Measurements from ENCODE around the gene TYMS. TPM values are rescaled to one million over a fixed set of nuclear protein-coding genes. Genes with fewer than 3 reads are reported as not detected.

The TYMS gene
- total and polyA plus RNA-seq, 9 of the 15 experiments (the other 6 are each of a cell fraction or from before 2014, with no cell fraction given), result 69.1 to 409 (median 175) TPM

- TF ChIP-seq E2F4 (CRISPR knock-in tag; IDR thresholded peaks at IDR 0.05; ENCODE audit: low read depth), result no peak
- no peak; the same call in 1 of the 2 replicates for TF ChIP-seq ATF3 (IDR thresholded peaks at IDR 0.05)
- no peak for TF ChIP-seq ATF3 (CRISPR knock-in tag; conservative IDR thresholded peaks at IDR 0.05)
- no peak for TF ChIP-seq RERE (CRISPR knock-in tag; IDR thresholded peaks at IDR 0.05; ENCODE audit: borderline replicate concordance)
- TF ChIP-seq PHF21A (IDR thresholded peaks at IDR 0.05; ENCODE audit: borderline replicate concordance, low read depth), result no peak
- 0 out of 2 replicates have a peak, but pooled peaks have one; percentile 20 for TF ChIP-seq ZBTB9 (CRISPR knock-in tag; IDR thresholded peaks at IDR 0.05)
- peak; percentile 50 for TF ChIP-seq ATF7 (IDR thresholded peaks at IDR 0.05)
- TF ChIP-seq ZFP1 (CRISPR knock-in tag; IDR thresholded peaks at IDR 0.05), result no peak
- TF ChIP-seq ZNF311 (CRISPR knock-in tag; IDR thresholded peaks at IDR 0.05), result no peak
- no peak for TF ChIP-seq CEBPG (CRISPR knock-in tag; IDR thresholded peaks at IDR 0.05)
- TF ChIP-seq CEBPG (tag; conservative IDR thresholded peaks at IDR 0.05 in 1 of 2, IDR thresholded peaks at IDR 0.05 in 1 of 2), result peak in 1 of 2 experiments; percentile 26; a peak in 1 of 4 replicates
- no peak for TF ChIP-seq KLF16 (IDR thresholded peaks at IDR 0.05)
- TF ChIP-seq ZNF121 (CRISPR knock-in tag; conservative IDR thresholded peaks at IDR 0.05), result peak; percentile 61; the same call in 1 of the 2 replicates
- peak; percentile 82 for TF ChIP-seq NBN (IDR thresholded peaks at IDR 0.05; ENCODE audit: low read depth)
- TF ChIP-seq MECOM (CRISPR knock-in tag; IDR thresholded peaks at IDR 0.05), result no peak
- no peak for TF ChIP-seq ZNF76 (CRISPR knock-in tag; IDR thresholded peaks at IDR 0.05; ENCODE audit: borderline replicate concordance)
These were observed 7.0 kb upstream of the TYMS start (continued) for GRCh38 chr18:650428-650858.
